HG03095 (cell line): ENCODE results near the gene PACS1.
"Not testable (repeated sequence)": the region's sequence is repeated elsewhere in the genome, so short reads cannot be mapped to it uniquely, and the experiment has no call there.

ENCODE experiments used
- ATAC-seq: cut with Tn5 transposase; IDR thresholded peaks from one replicate; pipeline ENCODE4 v1.9.1; 2021; ENCODE audit warnings: moderate library complexity; ENCODE audit not compliant: unreplicated experiment

The PACS1 gene

GRCh38 chr11:66069715-66070603 is at the start of gene PACS1:
PACS1 (plus strand) TSS chr11:66070272; CDS start chr11:66070487, 215 bp downstream.
- peak; percentile 40 for ATAC-seq

- no peak for ATAC-seq
Measured at GRCh38 chr11:66020618-66021357, 49.3 kb upstream of the PACS1 start.

GRCh38 chr11:66022401-66023185 is 47.5 kb upstream of the PACS1 start:
- ATAC-seq = no peak

- ATAC-seq = not testable (repeated sequence)
Measured at GRCh38 chr11:66023186-66023440, 47.0 kb upstream of the PACS1 start.

- ATAC-seq = no peak
Measured at GRCh38 chr11:66026017-66026529, 44.0 kb upstream of the PACS1 start, which contains the start of gene CATSPER1. CATSPER1 (minus strand) TSS chr11:66026479; CDS start chr11:66026379, 100 bp downstream.

GRCh38 chr11:66032957-66033735 is 36.9 kb upstream of the PACS1 start:
- no peak for ATAC-seq

GRCh38 chr11:66035653-66036333 is 34.3 kb upstream of the PACS1 start:
- ATAC-seq = no peak

GRCh38 chr11:66036334-66036710 is 33.8 kb upstream of the PACS1 start:
- no peak for ATAC-seq

GRCh38 chr11:66037327-66037726 is 32.7 kb upstream of the PACS1 start:
- no peak for ATAC-seq

GRCh38 chr11:66039765-66040164 is 30.3 kb upstream of the PACS1 start:
- ATAC-seq = no peak

- no peak for ATAC-seq
Measured at GRCh38 chr11:66042227-66042995, 27.7 kb upstream of the PACS1 start.

GRCh38 chr11:66042996-66043906 is 26.8 kb upstream of the PACS1 start:
- ATAC-seq = no peak

GRCh38 chr11:66044757-66045156 is 25.3 kb upstream of the PACS1 start:
- no peak for ATAC-seq

- ATAC-seq = peak; percentile 64
Measured at GRCh38 chr11:66045177-66045639, 24.9 kb upstream of the PACS1 start.

- no peak for ATAC-seq
Measured at GRCh38 chr11:66046901-66047300, 23.2 kb upstream of the PACS1 start.

- ATAC-seq = no peak
Measured at GRCh38 chr11:66047541-66048365, 22.3 kb upstream of the PACS1 start.
